IMR-90 (cell line): ENCODE data around the gene CEP295NL. TPM values are rescaled to one million over a fixed set of nuclear protein-coding genes. Genes with fewer than 3 reads are reported as not detected.

Experiments used
- ATAC-seq: fragments of 200-7000 bp; cut with Tn5 transposase; 2 replicates; pipeline ENCODE4 v1.9.1; 2020; ENCODE audit warnings: low read depth, mild to moderate bottlenecking, moderate library complexity
- BruUV-seq: library from RNA; stranded (reverse); fragments of 400-500 nt; replicated peaks from 2 replicates; lab custom pipeline; 2021; lab: Mats Ljungman, UMichigan
- CTCF ChIA-PET: fragments of 300-600 bp; formaldehyde crosslinking; extraction: SDS; loops from one replicate; lab custom pipeline; 2021; ENCODE audit warnings: antibody characterized with exemption; lab: Yijun Ruan, JAX
- POLR2A ChIA-PET: fragments of 300-600 bp; sonication (Branson Sonifier 250); formaldehyde crosslinking; loops from one replicate; lab custom pipeline; 2022; ENCODE audit warnings: antibody characterized with exemption; ENCODE audit not compliant: unreplicated experiment; lab: Charles Lee
- DNase-seq: peaks from one replicate; pipeline ENCODE4 v3.0.0; 2013
- H2AFZ ChIP-seq: replicated peaks from 2 replicates; pipeline ENCODE3; 2013; ENCODE audit warnings: low read length, mild to moderate bottlenecking; ENCODE audit not compliant: poor library complexity
- H2AK5ac ChIP-seq: 2 replicates; pipeline ENCODE4 v1.6.1; 2013; ENCODE audit warnings: low read depth, low read length, inconsistent platforms
- H2AK9ac ChIP-seq: replicated peaks from 2 replicates; pipeline ENCODE3; 2013; ENCODE audit warnings: mild to moderate bottlenecking, low read depth, low read length, moderate library complexity; ENCODE audit not compliant: poor library complexity
- H2BK120ac ChIP-seq: 2 replicates; pipeline ENCODE4 v1.6.1; 2013; ENCODE audit warnings: low read depth, low read length, inconsistent platforms
- H2BK15ac ChIP-seq: 3 replicates; pipeline ENCODE4 v1.6.1; 2013; ENCODE audit warnings: low read depth, low read length, inconsistent platforms
- H2BK20ac ChIP-seq: 2 replicates; pipeline ENCODE4 v1.6.1; 2013; ENCODE audit warnings: low read depth, mild to moderate bottlenecking, inconsistent platforms, low read length, moderate library complexity
- H2BK5ac ChIP-seq: 2 replicates; pipeline ENCODE4 v1.6.1; 2013; ENCODE audit warnings: mild to moderate bottlenecking, low read depth, low read length, inconsistent platforms; ENCODE audit not compliant: poor library complexity, severe bottlenecking
- H3K14ac ChIP-seq: replicated peaks from 2 replicates; pipeline ENCODE4 v1.6.1; 2013; ENCODE audit warnings: low read depth, low read length, inconsistent platforms
- H3K18ac ChIP-seq: 2 replicates; pipeline ENCODE4 v1.6.1; 2013; ENCODE audit warnings: low read depth, low read length, control low read depth
- H3K23ac ChIP-seq: 2 replicates; pipeline ENCODE4 v1.6.1; 2013; ENCODE audit warnings: low read depth, low read length, inconsistent platforms
- H3K27ac ChIP-seq: 2 replicates; pipeline ENCODE4 v1.5.1; 2013; ENCODE audit warnings: mild to moderate bottlenecking, control low read depth, low read length; ENCODE audit not compliant: insufficient read depth
- H3K27me3 ChIP-seq: 2 replicates; pipeline ENCODE4 v1.6.1; 2013; ENCODE audit warnings: low read length; ENCODE audit not compliant: control insufficient read depth, insufficient read depth
- H3K36me3 ChIP-seq: 2 replicates; pipeline ENCODE4 v1.6.1; 2013; ENCODE audit warnings: low read length, mixed read lengths; ENCODE audit not compliant: control insufficient read depth, insufficient read depth
- H3K4ac ChIP-seq: 2 replicates; pipeline ENCODE4 v1.6.1; 2013; ENCODE audit warnings: low read depth, low read length, inconsistent platforms
- H3K4me1 ChIP-seq: 2 replicates; pipeline ENCODE4 v1.6.1; 2013; ENCODE audit warnings: low read length, mixed read lengths; ENCODE audit not compliant: control insufficient read depth, insufficient read depth
- H3K4me2 ChIP-seq: 2 replicates; pipeline ENCODE4 v1.6.1; 2013; ENCODE audit warnings: low read depth, mild to moderate bottlenecking, control low read depth, low read length, moderate library complexity
- H3K4me3 ChIP-seq: 2 replicates; pipeline ENCODE4 v1.5.1; 2013; ENCODE audit warnings: low read depth, mild to moderate bottlenecking, control low read depth, low read length, moderate library complexity; ENCODE audit not compliant: insufficient read depth
- H3K56ac ChIP-seq: 2 replicates; pipeline ENCODE4 v1.6.1; 2013; ENCODE audit warnings: low read length, inconsistent platforms; ENCODE audit not compliant: insufficient read depth; ENCODE audit errors: extremely low read depth
- H3K79me1 ChIP-seq, 2 experiments: 2 replicates each; pipeline ENCODE4 v1.6.1; 2013; ENCODE audit warnings: low read length in 2 of 2, inconsistent platforms in 1 of 2, low read depth in 1 of 2
- H3K9ac ChIP-seq: 2 replicates; pipeline ENCODE4 v1.6.1; 2013; ENCODE audit warnings: low read depth, low read length, control low read depth
- H3K9me1 ChIP-seq: 2 replicates; pipeline ENCODE4 v1.6.1; 2013; ENCODE audit warnings: low read length, inconsistent platforms; ENCODE audit not compliant: insufficient read depth
- H3K9me3 ChIP-seq: 2 replicates; pipeline ENCODE4 v1.6.1; 2013; ENCODE audit warnings: low read length; ENCODE audit not compliant: control insufficient read depth, insufficient read depth
- H4K20me1 ChIP-seq: 2 replicates; pipeline ENCODE4 v1.6.1; 2013; ENCODE audit warnings: low read length, inconsistent platforms; ENCODE audit not compliant: insufficient read depth
- H4K5ac ChIP-seq: 2 replicates; pipeline ENCODE4 v1.6.1; 2013; ENCODE audit warnings: mild to moderate bottlenecking, low read depth, low read length, control low read depth
- H4K8ac ChIP-seq, 2 experiments: 2 replicates each; pipeline ENCODE4 v1.6.1; 2013; ENCODE audit warnings: low read depth in 2 of 2, low read length in 2 of 2, control low read depth in 1 of 2, inconsistent platforms in 1 of 2
- H4K91ac ChIP-seq: 2 replicates; pipeline ENCODE4 v1.6.1; 2013; ENCODE audit warnings: low read depth, low read length, inconsistent platforms; ENCODE audit not compliant: insufficient read depth
- BHLHE40 ChIP-seq: fragments of 150-350 bp; IDR thresholded peaks from 2 replicates; pipeline ENCODE4 v1.6.1; 2016; ENCODE audit warnings: mild to moderate bottlenecking, low read depth, low read length
- CEBPB ChIP-seq: IDR thresholded peaks from 2 replicates; pipeline ENCODE4 v1.6.1; 2012; ENCODE audit warnings: low read depth, low read length, improper control_type of control experiment
- CHD1 ChIP-seq: IDR thresholded peaks from 2 replicates; pipeline ENCODE4 v1.6.1; 2012; ENCODE audit warnings: low read depth, low read length, improper control_type of control experiment
- FOS ChIP-seq: fragments of 150-350 bp; IDR thresholded peaks from 2 replicates; pipeline ENCODE4 v1.6.1; 2016; ENCODE audit warnings: low read depth, low read length
- MAFK ChIP-seq: IDR thresholded peaks from 2 replicates; pipeline ENCODE4 v1.6.1; 2012; ENCODE audit warnings: low read depth, low read length, improper control_type of control experiment
- MXI1 ChIP-seq: IDR thresholded peaks from 2 replicates; pipeline ENCODE4 v1.6.1; 2012; ENCODE audit warnings: low read depth, mild to moderate bottlenecking, low read length, moderate library complexity, borderline replicate concordance
- NFE2L2 ChIP-seq: fragments of 150-350 bp; IDR thresholded peaks from 2 replicates; pipeline ENCODE4 v1.6.1; 2016; ENCODE audit warnings: low read depth, mild to moderate bottlenecking, low read length
- POLR2A ChIP-seq: IDR thresholded peaks from 2 replicates; pipeline ENCODE4 v1.6.1; 2012; ENCODE audit warnings: mild to moderate bottlenecking, low read depth, low read length
- RAD21 ChIP-seq: IDR thresholded peaks from 2 replicates; pipeline ENCODE4 v1.6.1; 2012; ENCODE audit warnings: low read length, improper control_type of control experiment
- RCOR1 ChIP-seq: IDR thresholded peaks from 2 replicates; pipeline ENCODE4 v1.6.1; 2012; ENCODE audit warnings: mild to moderate bottlenecking, low read length, improper control_type of control experiment; ENCODE audit not compliant: insufficient replicate concordance
- RFX5 ChIP-seq: IDR thresholded peaks from 2 replicates; pipeline ENCODE4 v1.8.0; 2012; ENCODE audit warnings: low read depth, mild to moderate bottlenecking, low read length, moderate library complexity
- SMC3 ChIP-seq: fragments of 150-350 bp; IDR thresholded peaks from 2 replicates; pipeline ENCODE4 v1.6.1; 2016; ENCODE audit warnings: low read depth, mild to moderate bottlenecking, antibody characterized with exemption, low read length, moderate library complexity
- WGBS, 2 experiments: methylation state at CpG; one replicate each; pipeline versions ENCODE4 v1.1.5 to v1.1.7; 2013; ENCODE audit warnings: missing lambda C conversion rate in 2 of 2; ENCODE audit not compliant: insufficient read length in 1 of 2; ENCODE audit errors: extremely low coverage in 2 of 2; 5-methylcytosine and 5-hydroxymethylcytosine counted together
- dilution Hi-C: fragments of 300-500 bp; cut with HindIII; formaldehyde crosslinking; loops from one replicate; pipeline ENCODE4 v1.14.3; 2018; ENCODE audit warnings: low sequenced_read_pairs; ENCODE audit not compliant: unreplicated experiment
- in situ Hi-C: fragments of 300-500 bp; cut with MboI; formaldehyde crosslinking; loops from 3 replicates; pipeline ENCODE4 v1.14.3; 2019; ENCODE audit warnings: low sequenced_read_pairs, inconsistent platforms, mixed read lengths
- intact Hi-C: fragments of 100-400 bp; cut with micrococcal nuclease; formaldehyde crosslinking; loops from 2 replicates; pipeline ENCODE4 v1.10.0; 2022
- polyA plus RNA-seq, 3 experiments: library from polyadenylated mRNA; depleted of rRNA; stranded (reverse); fragments of >200 nt; gene quantifications; 2 replicates each; pipeline ENCODE4 v1.2.3, GENCODE V29; 2012; ENCODE audit warnings: low replicate concordance in 1 of 3
- total RNA-seq: library from RNA; depleted of rRNA; stranded (reverse); fragments of >200 nt; gene quantifications from 2 replicates; pipeline ENCODE4 v1.2.3, GENCODE V29; 2012
- TF ChIP-seq, protein P1 (sequence below): fragments of 150-350 bp; IDR thresholded peaks from 2 replicates; pipeline ENCODE4 v1.6.1; 2017; ENCODE audit warnings: mild to moderate bottlenecking, antibody characterized with exemption, low read length, low read depth
- TF ChIP-seq, protein P2 (sequence below): conservative IDR thresholded peaks from 2 replicates; pipeline ENCODE4 v1.5.1; 2012; ENCODE audit warnings: mild to moderate bottlenecking, low read depth, low read length, improper control_type of control experiment

Gene CEP295NL
- total and polyA plus RNA-seq, 2 of the 4 experiments (the other 2 are of a cell fraction): 0.31 to 0.72 TPM

DNA sequence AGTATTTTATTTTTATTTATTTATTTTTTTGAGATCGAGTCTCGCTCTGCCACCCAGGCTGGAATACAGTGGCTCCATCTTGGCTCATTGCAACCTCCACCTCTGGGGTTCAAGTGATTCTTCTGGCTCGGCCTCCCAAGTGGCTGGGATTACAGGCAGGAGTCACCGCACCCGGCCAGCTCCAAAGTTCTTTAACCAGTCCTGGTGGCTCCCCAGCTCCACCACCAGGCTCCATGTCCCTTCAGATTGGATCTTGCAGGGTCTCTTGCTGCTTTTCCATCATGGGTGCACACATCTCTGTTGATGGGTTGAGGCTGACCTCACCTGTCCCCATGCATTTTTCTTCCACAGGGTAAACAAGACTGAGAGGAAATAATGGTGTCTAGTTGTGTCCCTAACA is 54.0 kb downstream of the CEP295NL start:
- Histone ChIP-seq H3K27me3 (no peaks in the 10 kb centered on the region), H2BK15ac (no peak overlapping the region), H3K4ac (no peak overlapping the region), H2AFZ (no peak overlapping the region), H3K23ac (no peak overlapping the region), H2BK120ac (no peak overlapping the region), H4K8ac (no peak overlapping the region), H3K56ac (no peak overlapping the region), H4K5ac (no peak overlapping the region), H3K27ac (no peak overlapping the region), H4K91ac (no peak overlapping the region), H2BK20ac (no peak overlapping the region), H3K9me1 (peaks cover 9% of the 10 kb centered on the region), H3K4me2 (no peak overlapping the region), H2AK5ac (no peak overlapping the region), H3K9me3 (no peaks in the 10 kb centered on the region), H3K4me1 (peaks cover 3% of the 10 kb centered on the region; the same call in 1 of the 2 replicates), H3K14ac (no peak overlapping the region), H3K4me3 (no peak overlapping the region), H3K79me1 (peaks cover 0 to 11% of the 10 kb centered on the region in 2 experiments; a peak in 2 of 4 replicates), H2AK9ac (no peak overlapping the region), H3K9ac (no peak overlapping the region), H2BK5ac (no peak overlapping the region), H4K20me1 (no peaks in the 10 kb centered on the region), H3K36me3 (peaks cover 7% of the 10 kb centered on the region), H3K18ac (no peak overlapping the region)
- DNase-seq (no peak), ATAC-seq (no peak)
- no TSS peak for BruUV-seq
- CTCF ChIA-PET: no interaction called here
- dilution Hi-C loops (no loop called here), in situ Hi-C loops (no loop called here), intact Hi-C loops (no loop called here)
- POLR2A ChIA-PET: no interaction called here
- no CpG with 5 or more reads among the region's 5 CpGs for WGBS, 2 experiments
- TF ChIP-seq, protein P1, sequence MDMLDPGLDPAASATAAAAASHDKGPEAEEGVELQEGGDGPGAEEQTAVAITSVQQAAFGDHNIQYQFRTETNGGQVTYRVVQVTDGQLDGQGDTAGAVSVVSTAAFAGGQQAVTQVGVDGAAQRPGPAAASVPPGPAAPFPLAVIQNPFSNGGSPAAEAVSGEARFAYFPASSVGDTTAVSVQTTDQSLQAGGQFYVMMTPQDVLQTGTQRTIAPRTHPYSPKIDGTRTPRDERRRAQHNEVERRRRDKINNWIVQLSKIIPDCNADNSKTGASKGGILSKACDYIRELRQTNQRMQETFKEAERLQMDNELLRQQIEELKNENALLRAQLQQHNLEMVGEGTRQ: no peak
- TF ChIP-seq RCOR1 (no peak), RFX5 (no peak), SMC3 (no peak), CEBPB (no peak), MXI1 (no peak), BHLHE40 (no peak), MAFK (no peak), POLR2A (no peak), NFE2L2 (no peak), RAD21 (no peak), FOS (no peak), CHD1 (no peak)
- TF ChIP-seq, protein P2, sequence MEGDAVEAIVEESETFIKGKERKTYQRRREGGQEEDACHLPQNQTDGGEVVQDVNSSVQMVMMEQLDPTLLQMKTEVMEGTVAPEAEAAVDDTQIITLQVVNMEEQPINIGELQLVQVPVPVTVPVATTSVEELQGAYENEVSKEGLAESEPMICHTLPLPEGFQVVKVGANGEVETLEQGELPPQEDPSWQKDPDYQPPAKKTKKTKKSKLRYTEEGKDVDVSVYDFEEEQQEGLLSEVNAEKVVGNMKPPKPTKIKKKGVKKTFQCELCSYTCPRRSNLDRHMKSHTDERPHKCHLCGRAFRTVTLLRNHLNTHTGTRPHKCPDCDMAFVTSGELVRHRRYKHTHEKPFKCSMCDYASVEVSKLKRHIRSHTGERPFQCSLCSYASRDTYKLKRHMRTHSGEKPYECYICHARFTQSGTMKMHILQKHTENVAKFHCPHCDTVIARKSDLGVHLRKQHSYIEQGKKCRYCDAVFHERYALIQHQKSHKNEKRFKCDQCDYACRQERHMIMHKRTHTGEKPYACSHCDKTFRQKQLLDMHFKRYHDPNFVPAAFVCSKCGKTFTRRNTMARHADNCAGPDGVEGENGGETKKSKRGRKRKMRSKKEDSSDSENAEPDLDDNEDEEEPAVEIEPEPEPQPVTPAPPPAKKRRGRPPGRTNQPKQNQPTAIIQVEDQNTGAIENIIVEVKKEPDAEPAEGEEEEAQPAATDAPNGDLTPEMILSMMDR: no peak
